Stimulated activated CD4-positive, alpha-beta T cell treated with anti-CD3 and anti-CD28 coated beads, TNF-alpha, amount 100 ng/mL, for 4 hours (primary cell): ENCODE results near the gene FAM43B.
"Not testable (repeated sequence)": the region's sequence is repeated elsewhere in the genome, so short reads cannot be mapped to it uniquely, and the experiment has no call there.

ENCODE experiments used
- DNase-seq, 3 experiments: peaks; one replicate each; pipeline ENCODE4 v3.0.0-alpha.2; 2020; ENCODE audit warnings: low read depth in 3 of 3

FAM43B gene

GRCh38 chr1:20551945-20552727 is at the start of gene FAM43B:
Gene FAM43B, plus strand, starts transcription at chr1:20552573. Its CDS starts 401 bp downstream, at chr1:20552974.
- no peak for DNase-seq

DNA sequence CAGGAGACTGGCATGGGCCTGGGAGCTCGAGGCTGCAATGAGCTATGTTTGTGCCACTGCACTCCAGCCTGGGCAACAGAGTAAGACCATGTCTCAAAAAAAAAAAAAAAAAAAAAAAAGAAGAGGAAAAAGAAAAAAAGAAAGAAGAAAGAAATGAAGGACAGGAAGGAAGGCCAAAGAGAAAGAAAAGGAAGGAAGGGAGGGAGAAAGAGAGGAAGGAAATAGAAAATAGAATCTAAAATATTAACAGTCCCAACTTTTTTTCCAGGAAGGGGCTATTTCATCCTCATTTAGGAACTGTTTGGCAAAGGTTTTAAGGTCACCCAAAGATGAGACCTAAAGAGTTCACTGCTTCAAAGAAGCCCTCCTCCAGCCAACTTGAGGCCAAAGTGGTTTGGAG is 46.9 kb upstream of the FAM43B start:
- no peak for DNase-seq

- no peak for DNase-seq
Measured at GRCh38 chr1:20507248-20507563, 45.2 kb upstream of the FAM43B start.

DNA sequence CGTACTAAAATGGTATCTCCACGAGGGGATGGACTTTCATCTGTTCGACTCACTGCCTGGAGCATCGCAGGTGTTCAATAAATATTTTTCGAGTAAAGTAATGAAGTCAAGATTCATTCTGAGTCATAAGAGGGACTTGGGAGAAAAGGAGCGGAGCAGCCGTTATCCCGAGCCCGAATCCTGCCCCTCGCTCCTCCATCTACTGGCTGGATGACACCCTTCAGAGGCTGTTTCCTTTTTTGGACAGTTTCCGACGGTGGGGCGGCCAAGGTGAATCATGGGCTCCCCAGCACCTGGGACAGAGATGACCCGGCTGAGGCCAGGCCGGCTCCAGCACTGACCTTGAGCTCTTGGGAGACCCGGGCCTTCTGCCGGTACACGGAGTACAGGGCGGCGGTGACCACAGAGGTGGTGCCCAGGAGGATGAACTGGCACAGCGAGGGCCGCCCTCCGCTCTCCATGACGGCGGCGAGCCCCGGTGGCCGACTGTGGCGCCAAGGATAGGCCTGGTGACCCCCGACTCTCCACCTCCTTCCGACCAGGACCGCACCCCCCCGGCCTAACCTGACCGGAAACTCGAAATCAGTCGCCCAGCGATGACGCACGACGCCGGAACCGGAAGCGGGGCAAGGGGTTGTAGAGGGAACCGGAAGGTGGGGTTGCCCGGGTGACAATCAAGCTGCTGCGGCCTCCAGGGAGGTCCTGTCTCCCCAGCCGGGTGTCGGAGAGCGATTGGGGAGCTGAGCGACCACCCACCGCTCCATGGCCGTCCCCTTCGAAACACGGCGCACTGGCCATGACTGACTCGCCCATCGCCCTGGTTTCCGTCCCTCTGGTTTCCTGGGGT is 44.6 kb upstream of the FAM43B start, which contains the start of gene MUL1:
TSS of gene MUL1 (minus strand) at position 588 of the 847 bp plus-strand sequence. CDS start at position 461, 127 bp downstream.
- peak; percentile 86 to 88 (median 87) for DNase-seq

DNA sequence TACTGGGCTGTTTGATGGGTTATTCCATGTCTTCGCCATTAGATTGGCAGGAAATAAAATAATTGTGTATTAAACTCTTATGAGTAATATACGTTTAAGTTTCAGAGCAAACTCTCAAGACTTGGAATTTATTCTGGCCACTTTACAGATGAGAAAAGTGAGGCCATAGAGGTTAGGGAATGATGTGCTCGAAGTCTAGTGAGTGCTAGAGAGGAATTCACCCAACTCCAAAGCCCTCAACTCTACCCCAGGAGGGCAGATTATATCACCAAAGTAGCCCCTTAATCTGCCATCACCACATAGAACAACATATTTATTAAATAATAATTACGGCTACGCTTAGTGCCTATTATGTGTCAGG is 44.0 kb upstream of the FAM43B start:
- no peak for DNase-seq

DNA sequence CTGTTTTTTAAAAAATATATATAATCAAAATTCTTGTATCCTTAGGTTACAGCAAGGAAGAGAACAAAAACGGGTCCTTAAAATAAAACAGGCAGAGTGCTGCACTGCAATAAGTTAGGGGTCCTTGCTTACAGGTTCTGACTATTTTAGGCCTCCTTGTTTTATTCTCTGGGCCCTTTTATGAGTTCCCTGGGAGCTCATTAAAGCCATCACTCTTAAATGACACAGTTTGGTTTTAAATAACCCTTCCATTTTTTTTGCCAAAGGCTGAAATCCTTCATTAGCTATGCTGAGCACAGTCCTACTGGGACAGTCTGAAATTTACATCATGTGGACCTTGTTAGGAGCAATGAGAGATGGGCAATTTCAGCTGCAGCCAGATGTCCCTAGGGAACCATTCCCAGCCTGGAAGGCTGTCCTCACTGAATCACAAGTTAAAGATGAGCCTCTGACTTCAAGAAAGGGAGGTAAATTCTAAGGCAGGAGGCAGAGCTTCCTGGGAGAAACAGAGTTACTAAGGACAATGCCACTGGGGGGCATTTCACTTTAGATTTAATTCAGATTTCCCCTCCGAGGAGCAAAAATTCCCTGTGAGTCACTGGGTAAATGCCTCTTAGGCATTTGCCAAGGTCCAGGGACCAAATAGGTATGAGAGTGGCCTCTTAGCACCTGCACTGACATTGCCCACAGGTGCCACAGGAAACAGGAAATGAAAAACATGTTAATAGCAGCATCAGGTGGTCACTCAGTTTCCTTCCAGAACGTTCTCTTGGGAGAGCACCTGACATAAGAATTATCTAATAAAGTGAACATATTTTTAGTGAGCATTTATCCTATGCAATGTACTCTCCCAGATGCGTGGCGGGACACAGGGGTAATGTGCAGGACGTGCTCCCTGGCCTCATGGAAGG is 40.6 kb upstream of the FAM43B start:
- no peak for DNase-seq

- DNase-seq: not testable (repeated sequence)
Measured at GRCh38 chr1:20519609-20520262, 32.6 kb upstream of the FAM43B start.

GRCh38 chr1:20521960-20522861 is 30.2 kb upstream of the FAM43B start:
- peak; percentile 26 to 47 (median 34) for DNase-seq

GRCh38 chr1:20526267-20526666 is 26.1 kb upstream of the FAM43B start:
- DNase-seq: no peak

DNA sequence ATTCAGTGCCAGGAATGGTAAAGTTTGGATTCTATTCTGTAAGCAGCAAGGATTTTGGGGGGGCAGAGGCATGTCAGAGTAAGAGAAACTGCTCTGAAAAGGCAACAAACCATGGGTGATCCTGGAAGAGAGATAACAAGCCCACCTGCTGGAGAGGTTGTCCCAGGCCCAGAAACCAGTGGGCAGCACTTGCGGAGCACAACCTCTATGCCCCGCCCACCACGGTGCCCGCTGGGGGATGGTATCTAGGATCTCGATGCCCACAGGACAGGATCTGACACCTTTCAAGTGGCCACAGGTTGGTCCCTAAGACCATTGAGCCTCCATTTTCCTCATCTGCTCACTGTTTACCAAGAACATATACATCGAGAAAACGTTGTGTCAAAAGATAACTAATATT is 24.2 kb upstream of the FAM43B start:
- no peak for DNase-seq

DNA sequence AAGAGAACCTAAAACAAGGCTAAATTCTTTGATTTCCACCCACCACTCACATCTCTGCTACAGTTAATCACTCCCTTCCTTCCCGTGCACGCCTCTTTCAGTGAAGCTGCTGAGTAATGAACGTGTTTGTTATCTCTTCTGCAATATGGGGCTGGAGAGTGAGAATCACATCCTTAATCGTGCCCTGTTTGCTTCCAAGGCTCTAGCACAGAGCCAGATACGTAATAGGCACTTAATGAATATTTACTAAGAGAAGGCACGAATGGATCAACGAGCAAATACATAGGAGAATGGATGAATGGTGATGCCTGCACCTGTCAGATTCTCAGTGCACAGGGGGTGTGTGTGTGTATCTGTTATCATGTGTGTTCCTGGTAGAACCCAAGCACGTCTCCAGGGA is 22.1 kb upstream of the FAM43B start:
- DNase-seq: no peak

DNA sequence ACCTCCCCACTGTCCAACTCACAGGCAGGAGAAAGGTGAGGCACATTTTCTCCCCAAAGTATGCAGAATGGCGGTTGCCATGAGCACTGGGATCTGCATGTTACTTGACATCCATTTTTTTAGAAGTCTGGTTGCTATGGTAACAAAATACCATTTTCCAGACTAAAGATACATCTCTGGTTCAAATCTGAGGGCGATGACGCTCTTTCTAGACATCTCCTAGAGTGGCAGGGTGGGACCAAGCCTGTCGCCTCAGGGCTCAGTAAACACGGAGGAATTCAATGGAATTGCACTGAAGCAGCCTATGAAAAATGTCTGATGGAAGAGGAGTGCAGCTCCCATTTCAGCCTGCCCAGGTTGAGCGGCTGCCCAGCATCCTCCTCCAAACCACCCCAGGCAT is 21.5 kb upstream of the FAM43B start:
- no peak for DNase-seq

DNA sequence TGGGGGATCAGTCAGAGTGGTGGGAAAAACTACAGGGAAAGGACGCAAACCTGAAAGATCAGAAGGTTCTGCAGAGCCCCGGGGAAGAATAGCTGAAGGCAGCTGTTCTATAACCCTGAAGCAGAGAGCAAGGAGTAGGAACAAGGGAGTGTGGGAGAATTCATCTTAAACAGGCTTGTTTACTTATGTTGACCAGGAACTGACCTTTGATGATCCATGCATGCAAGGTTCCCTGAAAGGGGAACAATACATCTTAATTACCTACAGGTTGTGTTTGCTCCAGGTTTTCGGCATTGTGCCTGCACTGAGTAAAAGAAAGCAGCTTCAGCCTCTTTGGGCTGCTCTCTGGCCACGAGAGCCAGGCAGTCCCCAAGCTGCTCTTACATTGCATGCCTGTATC is 18.7 kb upstream of the FAM43B start:
- no peak for DNase-seq

GRCh38 chr1:20534659-20535417 is 17.5 kb upstream of the FAM43B start:
- no peak for DNase-seq

GRCh38 chr1:20538227-20538626 is 14.1 kb upstream of the FAM43B start:
- DNase-seq: no peak

- no peak for DNase-seq
Measured at GRCh38 chr1:20538760-20539551, 13.4 kb upstream of the FAM43B start.

DNA sequence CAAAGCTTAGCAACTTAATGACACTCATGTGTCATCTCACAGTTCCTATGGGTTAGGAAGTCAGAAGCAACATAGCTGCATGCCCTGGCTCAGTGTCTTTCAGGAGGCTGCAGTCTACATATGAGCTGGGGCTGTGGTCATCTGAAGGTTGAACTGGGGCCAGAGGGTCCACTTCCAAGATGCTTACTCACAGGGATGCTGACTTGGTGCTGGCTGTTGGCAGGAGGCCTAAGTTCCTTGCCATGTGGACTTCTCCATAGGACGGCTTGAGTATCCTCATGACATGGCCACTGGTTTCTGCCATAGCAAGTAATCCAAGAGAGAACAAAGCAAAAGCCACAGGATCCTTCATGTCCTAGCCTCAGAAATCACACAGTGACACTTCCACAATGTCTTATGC is 12.1 kb upstream of the FAM43B start:
- DNase-seq: no peak

DNA sequence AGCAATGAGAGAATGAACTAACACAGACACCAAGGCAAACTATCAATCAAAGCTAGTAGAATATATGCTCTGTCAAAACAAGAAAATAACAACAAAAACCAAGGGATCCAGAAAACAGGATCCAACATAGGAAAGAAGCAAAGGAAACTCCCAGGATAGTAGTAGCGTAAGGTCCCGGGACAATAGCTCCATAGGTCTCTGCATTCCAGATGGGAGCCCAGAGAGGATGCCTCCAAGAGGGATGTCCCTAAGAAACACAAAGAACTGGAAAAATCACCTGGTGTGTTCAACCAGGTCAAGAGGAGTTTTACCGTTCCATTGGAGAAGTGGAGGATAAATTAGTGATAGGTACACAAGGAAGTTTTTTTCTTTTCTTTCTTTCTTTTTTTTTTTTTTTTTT is 5.7 kb upstream of the FAM43B start:
- no peak for DNase-seq

- DNase-seq: no peak
Measured at GRCh38 chr1:20551161-20551560, 1.2 kb upstream of the FAM43B start.
